Bronchial epithelial cell (primary cell): Measurements from ENCODE around the gene IFT20. TPM values are rescaled to one million over a fixed set of nuclear protein-coding genes. Genes with fewer than 3 reads are reported as not detected.

Experiments
- DNase-seq: peaks from one replicate; pipeline ENCODE4 v3.0.0-alpha.2; 2010; ENCODE audit warnings: low read depth
- FAIRE-seq: peaks from 2 replicates; lab custom pipeline; 2011; peaks lifted over from hg19 to GRCh38; lab: Jason Lieb, UNC
- H3K27me3 ChIP-seq: 2 replicates; pipeline ENCODE4 v1.5.1; 2011; ENCODE audit warnings: low read length; ENCODE audit not compliant: control insufficient read depth, insufficient read depth
- H3K36me3 ChIP-seq: 2 replicates; pipeline ENCODE4 v1.5.1; 2011; ENCODE audit warnings: low read length; ENCODE audit not compliant: control insufficient read depth, insufficient read depth
- H3K4me3 ChIP-seq: 2 replicates; pipeline ENCODE4 v1.5.1; 2011; ENCODE audit warnings: mild to moderate bottlenecking, low read depth, low read length, control low read depth
- total RNA-seq: library from RNA; depleted of rRNA; stranded (reverse); fragments of >200 nt; gene quantifications from 2 replicates; pipeline ENCODE4 v1.2.1, GENCODE V29; 2014
- TF ChIP-seq, protein P1 (sequence below): IDR thresholded peaks from 2 replicates; pipeline ENCODE4 v1.5.1; 2011; ENCODE audit warnings: mild to moderate bottlenecking, moderate library complexity, low read length, control low read depth, inconsistent platforms; ENCODE audit not compliant: insufficient read depth, severe bottlenecking

Gene IFT20
- total RNA-seq, 1 donor from 2014 or later, result 43.7 TPM

DNA sequence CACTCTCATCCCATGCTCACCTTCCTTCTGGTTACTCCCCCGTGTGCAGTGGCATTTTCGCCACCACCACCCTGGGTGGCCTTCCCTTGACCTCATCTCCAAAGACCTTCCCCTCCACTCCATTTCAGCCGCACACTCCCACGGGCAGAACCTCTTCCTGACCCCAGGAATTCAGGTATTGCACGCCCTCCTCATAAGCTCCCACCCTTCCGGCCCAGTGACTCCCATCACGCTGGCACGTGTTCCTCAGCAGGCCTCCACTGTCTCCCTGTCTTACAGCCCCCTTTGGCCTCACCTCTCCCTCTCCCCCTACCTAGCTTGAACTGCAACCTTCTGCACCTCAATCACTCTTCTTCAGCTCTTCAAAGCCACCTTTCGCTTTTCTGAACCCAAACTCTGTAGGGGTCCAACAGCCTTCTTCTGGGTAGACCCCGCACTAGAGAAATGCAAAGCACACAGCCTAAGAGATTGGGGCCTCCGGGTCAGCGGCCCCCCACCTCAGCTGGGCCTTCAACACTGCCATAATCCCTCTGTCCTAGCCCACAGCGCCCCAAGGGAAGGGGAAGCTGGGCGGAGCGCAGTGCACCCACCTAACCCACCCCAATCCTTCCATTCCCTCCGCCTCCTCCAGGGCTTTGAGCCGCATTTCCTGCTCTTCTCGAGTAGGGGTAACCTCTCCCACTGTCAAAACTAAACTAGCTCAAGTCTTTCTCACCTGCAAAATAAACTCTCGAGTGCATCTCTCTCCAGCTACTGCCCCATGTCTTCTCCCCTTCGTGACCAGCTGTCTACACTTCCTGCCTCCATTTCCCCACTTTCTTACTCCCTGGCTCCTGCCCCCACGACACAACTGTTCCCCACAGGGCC is 17.9 kb downstream of the IFT20 start:
- FAIRE-seq, result no peak
- Histone ChIP-seq H3K27me3 (no peaks in the 10 kb centered on the region), H3K4me3 (no peak overlapping the region), H3K36me3 (no peaks in the 10 kb centered on the region)
- TF ChIP-seq, protein P1, sequence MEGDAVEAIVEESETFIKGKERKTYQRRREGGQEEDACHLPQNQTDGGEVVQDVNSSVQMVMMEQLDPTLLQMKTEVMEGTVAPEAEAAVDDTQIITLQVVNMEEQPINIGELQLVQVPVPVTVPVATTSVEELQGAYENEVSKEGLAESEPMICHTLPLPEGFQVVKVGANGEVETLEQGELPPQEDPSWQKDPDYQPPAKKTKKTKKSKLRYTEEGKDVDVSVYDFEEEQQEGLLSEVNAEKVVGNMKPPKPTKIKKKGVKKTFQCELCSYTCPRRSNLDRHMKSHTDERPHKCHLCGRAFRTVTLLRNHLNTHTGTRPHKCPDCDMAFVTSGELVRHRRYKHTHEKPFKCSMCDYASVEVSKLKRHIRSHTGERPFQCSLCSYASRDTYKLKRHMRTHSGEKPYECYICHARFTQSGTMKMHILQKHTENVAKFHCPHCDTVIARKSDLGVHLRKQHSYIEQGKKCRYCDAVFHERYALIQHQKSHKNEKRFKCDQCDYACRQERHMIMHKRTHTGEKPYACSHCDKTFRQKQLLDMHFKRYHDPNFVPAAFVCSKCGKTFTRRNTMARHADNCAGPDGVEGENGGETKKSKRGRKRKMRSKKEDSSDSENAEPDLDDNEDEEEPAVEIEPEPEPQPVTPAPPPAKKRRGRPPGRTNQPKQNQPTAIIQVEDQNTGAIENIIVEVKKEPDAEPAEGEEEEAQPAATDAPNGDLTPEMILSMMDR, result no peak
- no peak for DNase-seq

DNA sequence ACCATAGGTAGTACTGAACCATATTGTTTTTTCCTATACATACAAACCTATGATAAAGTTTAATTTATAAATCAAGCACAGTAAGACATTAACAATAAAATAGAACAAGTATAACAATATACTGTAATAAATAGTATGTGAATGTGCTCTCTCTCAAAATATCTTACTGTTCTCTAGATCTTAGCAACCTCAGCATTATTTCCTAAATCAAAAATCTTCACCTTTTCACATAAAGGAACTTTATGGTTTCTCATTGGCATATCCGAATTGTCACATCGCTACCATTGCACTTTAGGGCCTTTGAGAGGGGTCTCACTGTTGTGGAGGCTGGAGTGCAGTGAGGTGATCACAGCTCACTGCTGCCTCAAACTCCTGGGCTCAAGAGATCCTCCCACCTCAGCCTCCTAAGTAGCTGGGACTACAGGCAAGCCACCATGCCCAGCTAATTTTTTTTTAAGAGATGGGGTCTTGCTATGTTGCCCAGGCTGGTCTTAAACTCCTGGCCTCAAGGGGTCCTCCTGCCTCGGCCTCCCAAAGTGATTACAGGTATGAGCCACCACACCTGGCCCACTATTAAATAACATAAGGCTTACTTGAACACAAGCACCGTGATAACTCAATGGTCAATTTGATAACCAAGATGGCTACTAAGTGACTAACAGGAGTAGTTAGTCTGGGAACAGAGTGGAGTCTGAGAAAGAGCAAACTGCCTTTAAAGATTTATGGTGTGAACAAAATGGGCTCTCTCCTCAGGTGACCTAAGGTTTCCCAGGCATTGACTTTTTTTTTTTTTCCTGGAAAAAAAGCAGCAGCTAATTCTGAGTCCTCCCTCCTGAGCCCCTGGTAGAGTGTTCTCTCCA is 19.2 kb downstream of the IFT20 start:
- TF ChIP-seq, protein P1, result no peak
- no peak for DNase-seq
- Histone ChIP-seq H3K36me3 (no peaks in the 10 kb centered on the region), H3K4me3 (no peak overlapping the region), H3K27me3 (no peaks in the 10 kb centered on the region)
- no peak for FAIRE-seq

DNA sequence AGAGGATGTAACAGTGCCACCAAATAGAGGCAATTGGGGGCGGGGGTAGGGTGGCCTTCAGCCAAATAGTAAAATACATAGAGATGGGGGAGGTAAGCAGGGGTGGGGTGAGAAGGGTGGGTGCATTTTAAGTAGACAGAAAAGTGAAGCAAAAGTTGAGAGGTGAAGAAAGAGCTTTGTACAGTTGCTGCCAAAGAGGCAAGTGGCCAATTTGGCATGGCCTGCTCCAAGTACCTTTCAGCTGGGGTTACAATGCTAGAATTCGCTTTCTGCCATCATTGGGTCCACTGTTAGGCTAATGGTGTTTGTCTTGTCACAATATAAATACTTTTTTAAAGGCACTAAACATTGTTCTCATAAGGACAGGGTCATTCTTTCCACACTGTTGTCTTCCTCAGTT is 21.4 kb downstream of the IFT20 start:
- FAIRE-seq (no peak), DNase-seq (no peak)
- Histone ChIP-seq H3K27me3 (no peaks in the 10 kb centered on the region), H3K4me3 (no peak overlapping the region), H3K36me3 (no peaks in the 10 kb centered on the region)
- TF ChIP-seq, protein P1, result no peak

DNA sequence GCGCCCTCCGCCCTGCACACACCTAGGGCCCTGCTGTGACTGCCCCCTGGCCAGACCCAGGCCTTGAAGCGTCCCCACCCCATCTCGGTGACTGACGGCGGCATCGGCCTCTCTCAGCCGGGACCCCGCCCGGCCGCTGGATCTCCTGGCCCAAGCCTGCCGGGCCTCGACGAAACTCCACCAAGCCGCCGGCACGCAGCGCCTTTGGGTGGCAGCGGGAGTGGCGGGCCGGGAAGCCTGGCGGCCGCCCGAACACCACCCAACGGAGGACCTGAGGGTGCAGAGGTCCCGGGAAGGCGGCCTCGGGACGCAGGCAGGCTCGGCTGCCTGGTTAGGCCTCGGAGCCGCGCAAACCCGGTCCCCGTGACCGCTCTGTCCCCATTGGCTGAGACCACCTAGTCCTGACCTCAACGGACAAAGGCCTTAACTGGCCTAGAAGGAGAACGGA is 28.3 kb downstream of the IFT20 start:
- DNase-seq, result no peak
- Histone ChIP-seq H3K4me3 (no peak overlapping the region), H3K36me3 (no peaks in the 10 kb centered on the region), H3K27me3 (peaks cover 3% of the 10 kb centered on the region)
- no peak for FAIRE-seq
- TF ChIP-seq, protein P1, result no peak

DNA sequence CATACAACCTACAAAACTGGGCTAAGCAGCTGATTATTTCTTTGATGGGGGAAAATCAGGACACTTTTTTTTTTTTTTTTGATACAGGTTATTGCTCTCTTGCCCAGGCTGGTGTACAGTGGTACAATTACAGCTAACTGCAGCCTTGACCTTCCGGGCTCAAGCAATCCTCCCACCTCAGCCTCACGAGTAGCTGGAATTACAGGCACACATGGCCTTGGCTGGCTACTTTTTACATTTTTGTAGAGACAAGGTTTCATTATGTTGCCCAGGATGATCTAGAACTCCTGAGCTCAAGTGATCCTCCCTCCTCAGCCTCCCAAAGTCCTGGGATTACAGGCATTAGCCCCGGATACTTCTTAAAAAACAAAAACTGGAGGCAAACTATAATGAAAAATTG is 36.8 kb downstream of the IFT20 start:
- no peaks in the 10 kb centered on the region for H3K36me3 ChIP-seq
- DNase-seq (no peak), FAIRE-seq (no peak)
- H3K27me3 ChIP-seq, result peaks cover 2% of the 10 kb centered on the region
- TF ChIP-seq, protein P1, result no peak
- H3K4me3 ChIP-seq, result no peak overlapping the region
